HG02798 (cell line): ENCODE results near the gene CDH23.

Experiments used
- ATAC-seq: cut with Tn5 transposase; IDR thresholded peaks from one replicate; pipeline ENCODE4 v1.9.1; 2021; ENCODE audit warnings: mild to moderate bottlenecking; ENCODE audit not compliant: unreplicated experiment, poor library complexity

CDH23 gene

DNA sequence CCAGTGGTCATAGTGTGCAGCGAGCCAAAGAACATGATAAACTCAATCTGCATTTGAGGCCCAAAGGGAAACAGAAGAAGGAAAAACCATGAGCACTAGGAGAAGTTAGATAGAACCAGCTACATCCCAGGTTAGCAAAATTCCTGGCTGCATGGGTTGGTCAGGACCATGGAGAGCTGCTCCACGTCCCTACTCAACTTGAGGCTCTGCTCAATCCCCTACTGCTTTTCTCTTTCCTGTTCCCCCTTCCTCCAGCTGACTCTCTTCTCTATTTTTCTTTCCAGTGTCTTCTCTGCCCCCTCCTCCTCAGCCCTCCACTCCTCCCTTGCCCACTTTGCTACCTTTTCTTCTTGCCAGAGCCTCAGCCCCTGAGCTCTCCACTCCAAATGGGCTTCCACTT lies 398.5 kb downstream of the CDH23 start:
- no peak for ATAC-seq

DNA sequence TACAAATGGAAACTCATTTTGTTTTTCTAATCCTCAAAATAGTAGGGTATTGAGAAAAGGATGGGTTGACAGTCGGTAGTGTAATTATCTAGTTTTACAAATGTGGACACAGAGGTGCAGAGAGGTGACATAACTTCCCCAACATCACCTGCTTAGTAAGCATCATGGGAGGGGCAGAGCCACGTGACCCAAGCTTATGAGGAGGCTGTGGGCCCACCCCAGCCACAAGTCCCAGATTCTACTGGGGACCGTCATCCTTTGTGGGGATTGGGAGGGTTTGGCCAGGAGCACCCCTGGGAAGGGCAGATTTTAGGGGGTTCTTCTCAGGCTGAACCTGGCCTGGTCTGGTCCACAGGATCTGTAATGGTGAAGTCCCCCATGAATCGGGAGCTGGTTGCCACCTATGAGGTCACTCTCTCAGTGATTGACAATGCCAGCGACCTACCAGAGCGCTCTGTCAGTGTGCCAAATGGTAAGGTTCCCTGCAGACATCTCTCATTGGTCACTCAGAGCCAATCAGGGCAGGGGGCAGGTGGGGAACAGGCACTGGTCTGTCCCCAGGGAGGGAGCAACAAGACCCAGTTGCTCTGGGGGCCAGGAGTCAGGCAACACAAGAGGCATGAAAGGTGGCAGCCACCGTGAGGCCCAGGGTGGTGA lies 400.2 kb downstream of the CDH23 start:
- no peak for ATAC-seq

DNA sequence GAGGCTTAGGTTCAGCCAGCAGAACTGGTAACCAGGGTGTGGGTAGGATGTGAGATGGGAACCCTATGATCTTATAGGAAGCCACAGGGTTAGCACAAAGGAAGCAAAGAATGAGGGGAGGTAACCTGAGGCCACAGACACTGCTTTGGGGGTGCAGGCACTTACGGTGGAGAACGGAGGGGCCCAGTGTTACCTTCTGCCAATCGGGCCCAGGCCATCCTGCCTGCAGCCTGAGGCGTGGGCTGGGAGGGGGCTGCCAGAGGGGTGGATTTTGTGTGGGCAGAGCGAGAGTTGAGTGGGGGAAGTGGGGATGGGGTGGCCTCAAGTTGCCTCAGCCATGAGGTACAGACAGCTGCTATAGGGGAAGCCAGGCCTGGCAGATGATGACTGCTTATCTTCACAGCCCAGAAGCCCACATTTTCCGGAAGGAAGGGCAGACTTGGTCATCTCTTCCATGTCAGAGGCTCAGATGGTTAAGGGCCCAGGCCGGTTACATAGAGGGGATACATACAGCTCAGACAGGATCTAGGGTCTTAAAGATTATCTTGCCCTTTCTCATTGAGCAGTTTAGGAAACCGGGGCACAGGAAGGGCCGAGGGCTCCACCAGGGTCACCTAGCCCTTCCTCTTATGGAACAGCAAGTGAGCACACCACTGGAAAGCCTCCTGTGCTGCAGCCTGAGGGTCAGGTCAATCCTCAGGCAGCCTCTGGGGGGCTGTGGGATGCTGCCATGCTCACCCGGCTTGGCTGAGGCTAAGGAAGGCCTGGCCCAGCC lies 401.0 kb downstream of the CDH23 start:
- ATAC-seq = no peak

DNA sequence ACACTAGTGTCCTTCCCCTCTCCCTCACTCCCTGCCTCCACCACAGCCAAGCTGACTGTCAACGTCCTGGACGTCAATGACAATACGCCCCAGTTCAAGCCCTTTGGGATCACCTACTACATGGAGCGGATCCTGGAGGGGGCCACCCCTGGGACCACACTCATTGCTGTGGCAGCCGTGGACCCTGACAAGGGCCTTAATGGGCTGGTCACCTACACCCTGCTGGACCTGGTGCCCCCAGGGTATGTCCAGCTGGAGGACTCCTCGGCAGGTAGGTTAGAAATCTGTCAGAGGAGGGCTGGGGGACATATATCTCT lies 401.5 kb downstream of the CDH23 start:
- ATAC-seq = no peak

GRCh38 chr10:71799112-71799511 lies 402.4 kb downstream of the CDH23 start:
- no peak for ATAC-seq

- no peak for ATAC-seq
Measured at GRCh38 chr10:71799608-71800453, 403.1 kb downstream of the CDH23 start.

DNA sequence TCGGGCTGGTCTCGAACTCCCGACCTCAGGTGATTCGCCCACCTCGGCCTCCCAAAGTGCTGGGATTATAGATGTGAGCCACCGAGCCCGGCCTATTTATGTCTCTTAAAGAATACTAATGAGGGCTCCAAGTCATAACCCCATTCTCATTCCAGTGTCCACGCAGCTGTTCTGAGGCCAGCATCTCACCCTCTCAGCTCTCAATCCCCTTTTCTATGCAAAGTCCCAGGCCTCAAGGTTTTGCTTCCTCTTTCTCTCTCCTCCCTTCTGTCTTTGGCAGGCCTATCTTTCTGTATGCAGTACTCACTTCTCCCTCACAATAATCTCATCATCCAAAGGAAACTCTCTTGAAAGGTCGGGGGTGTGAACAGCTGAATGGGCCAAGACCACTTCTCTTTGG lies 404.6 kb downstream of the CDH23 start:
- ATAC-seq = peak; percentile 87

- no peak for ATAC-seq
Measured at GRCh38 chr10:71802235-71802634, 405.5 kb downstream of the CDH23 start.

- ATAC-seq = no peak
Measured at GRCh38 chr10:71802715-71803488, 406.2 kb downstream of the CDH23 start.

- ATAC-seq = no peak
Measured at GRCh38 chr10:71804077-71804476, 407.4 kb downstream of the CDH23 start.

DNA sequence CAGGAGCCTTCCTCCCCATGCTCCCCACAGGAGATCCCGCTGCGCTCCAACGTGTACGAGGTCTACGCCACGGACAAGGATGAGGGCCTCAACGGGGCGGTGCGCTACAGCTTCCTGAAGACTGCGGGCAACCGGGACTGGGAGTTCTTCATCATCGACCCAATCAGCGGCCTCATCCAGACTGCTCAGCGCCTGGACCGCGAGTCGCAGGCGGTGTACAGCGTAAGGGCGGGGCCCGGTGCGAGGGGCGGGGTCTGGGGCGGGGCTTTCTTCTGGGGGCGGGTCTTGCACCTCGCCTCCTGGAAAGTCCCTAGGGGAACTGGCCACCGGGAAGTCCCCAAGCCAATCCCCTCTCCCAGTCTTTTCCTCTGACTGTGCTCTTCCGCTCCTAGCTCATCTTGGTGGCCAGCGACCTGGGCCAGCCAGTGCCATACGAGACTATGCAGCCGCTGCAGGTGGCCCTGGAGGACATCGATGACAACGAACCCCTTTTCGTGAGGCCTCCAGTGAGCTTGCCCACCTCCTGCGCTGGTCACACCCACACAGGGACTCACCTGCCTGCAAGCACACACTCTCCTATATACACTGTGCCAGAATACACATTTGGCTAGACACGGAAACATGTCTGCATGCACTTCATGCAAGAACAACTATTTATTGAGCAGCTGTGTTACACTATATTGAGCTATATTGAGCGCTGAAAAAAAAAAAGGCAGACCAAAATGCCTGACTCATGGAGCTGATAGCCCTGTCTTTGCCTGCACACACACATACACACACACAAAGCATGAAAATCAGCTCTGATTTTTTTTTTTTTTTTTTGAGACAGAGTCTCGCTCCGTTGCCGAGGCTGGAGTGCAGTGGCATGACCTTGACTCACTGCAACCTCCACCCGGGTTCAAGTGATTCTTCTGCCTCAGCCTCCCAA lies 409.3 kb downstream of the CDH23 start:
- ATAC-seq = no peak

DNA sequence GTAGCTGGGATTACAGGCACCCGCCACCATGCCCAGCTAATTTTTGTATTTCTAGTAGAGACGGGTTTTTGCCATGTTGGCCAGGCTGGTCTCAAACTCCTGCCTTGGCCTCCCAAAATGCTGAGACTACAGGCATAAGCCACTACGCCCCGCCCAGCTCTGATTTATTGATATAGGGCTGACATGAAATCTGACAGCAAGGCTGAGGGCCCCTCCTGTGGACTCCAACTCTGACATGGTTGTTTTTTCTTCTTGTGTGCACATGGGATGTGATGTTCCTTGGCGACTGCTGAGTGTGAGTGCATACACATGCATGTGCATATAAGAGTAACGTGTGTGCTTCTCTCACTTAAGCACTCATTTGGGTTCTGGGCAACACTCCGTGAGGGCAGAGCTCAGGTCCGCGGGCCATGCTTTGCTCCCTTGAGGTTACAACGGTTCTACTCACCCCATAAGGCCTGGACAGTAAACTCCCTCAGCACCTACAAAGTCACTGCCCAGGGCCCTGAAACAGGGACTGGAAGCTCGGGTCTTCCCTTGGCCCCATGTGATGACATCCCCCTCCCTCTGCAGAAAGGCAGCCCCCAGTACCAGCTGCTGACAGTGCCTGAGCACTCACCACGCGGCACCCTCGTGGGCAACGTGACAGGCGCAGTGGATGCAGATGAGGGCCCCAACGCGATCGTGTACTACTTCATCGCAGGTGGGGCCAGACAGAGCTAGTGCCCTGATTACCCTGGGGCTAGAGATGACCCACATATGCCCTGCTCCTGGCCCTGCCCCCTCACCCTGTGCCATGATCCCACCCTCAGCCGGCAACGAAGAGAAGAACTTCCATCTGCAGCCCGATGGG lies 410.2 kb downstream of the CDH23 start:
- no peak for ATAC-seq

DNA sequence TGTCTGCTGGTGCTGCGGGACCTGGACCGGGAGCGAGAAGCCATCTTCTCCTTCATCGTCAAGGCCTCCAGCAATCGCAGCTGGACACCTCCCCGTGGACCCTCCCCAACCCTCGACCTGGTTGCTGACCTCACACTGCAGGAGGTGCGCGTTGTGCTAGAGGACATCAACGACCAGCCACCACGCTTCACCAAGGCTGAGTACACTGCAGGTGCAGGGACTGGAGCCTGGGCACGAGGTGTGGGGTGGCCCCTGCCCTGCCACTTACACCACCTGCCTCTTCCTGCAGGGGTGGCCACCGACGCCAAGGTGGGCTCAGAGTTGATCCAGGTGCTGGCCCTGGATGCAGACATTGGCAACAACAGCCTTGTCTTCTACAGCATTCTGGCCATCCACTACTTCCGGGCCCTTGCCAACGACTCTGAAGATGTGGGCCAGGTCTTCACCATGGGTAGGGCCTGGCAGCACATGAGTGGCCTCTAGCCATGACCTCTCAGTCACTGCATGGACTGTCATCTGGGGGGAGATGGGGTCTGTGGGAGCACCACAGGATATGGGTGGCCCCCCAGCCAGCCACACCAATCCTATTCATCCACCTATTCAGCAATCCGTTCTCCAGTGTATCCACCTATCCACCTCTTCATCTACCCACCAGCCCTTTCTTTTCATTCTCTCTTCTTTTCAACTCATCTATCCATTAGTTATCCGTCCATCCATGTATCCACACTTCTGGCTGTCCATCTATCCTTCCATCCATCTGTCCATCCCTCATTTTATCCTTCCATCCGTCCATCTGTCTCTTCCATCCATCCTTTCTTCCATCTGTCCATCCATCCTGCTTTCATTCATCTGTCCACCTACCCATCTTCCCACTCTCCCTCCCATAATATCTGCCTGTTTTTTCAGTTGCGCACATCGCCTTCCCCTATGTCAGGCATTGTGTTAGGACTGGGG lies 411.1 kb downstream of the CDH23 start:
- no peak for ATAC-seq

DNA sequence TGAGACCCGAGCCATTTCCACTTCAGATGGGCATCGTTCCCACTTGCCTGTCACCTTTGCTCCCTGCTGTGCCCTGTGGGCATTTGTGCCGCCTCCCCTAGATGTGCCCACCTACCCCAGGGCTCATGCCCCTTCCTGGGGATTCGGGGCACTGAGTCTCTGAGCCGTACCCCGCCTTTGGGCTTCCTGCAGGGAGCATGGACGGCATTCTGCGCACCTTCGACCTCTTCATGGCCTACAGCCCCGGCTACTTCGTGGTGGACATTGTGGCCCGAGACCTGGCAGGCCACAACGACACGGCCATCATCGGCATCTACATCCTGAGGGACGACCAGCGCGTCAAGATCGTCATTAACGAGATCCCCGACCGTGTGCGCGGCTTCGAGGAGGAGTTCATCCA lies 412.9 kb downstream of the CDH23 start:
- no peak for ATAC-seq

DNA sequence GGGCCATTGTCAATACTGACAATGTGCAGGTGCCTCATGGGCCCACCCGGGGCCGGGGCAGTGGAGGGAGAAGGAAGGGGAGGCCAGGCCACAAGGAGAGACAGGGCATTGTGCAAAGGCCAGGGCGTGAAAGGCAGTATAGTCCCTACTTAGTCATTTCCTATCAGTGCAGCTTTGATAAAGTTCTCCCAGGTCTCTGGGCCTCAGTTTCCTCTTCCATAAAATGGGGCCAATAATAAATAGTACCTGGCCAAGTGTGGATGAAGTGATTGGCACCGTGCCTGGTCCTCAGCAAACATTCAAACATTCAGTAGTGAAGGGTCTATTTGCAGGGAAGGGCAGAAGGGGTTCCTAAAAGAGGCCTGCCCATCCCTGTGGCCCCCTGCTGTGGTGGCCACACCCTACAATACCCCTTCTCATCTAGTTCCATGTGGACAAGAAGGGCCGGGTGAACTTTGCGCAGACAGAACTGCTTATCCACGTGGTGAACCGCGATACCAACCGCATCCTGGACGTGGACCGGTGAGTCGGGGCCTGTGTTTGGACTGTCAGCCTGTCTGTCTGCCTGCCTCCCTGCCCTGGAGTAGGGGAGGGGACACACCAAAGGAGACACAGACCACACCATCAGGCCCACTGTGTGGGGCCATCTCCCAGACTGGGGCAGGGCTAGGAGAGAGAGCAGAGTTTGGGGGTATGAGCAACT lies 413.5 kb downstream of the CDH23 start:
- ATAC-seq = no peak

DNA sequence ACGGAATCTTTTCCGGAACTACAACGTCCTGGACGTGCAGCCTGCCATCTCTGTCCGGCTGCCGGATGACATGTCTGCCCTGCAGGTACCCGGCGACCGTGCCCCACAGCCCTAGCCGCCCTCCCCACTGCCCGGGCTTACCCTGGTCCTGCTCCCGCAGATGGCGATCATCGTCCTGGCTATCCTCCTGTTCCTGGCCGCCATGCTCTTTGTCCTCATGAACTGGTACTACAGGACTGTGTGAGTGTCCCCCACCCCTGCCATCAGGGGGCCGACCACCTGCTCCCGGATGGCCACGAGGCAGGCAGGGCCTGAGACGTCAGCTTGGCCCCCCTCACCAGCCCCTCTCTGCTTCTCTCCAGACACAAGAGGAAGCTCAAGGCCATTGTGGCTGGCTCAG lies 414.6 kb downstream of the CDH23 start:
- ATAC-seq = no peak
